Neural progenitor cell (in vitro differentiated cells): ENCODE results near the gene IFI30. TPM values are rescaled to one million over a fixed set of nuclear protein-coding genes. Genes with fewer than 3 reads are reported as not detected.

Experiments used
- DNase-seq: peaks from one replicate; pipeline ENCODE4 v3.0.0-alpha.2; 2016; ENCODE audit warnings: low spot score
- H2AFZ ChIP-seq: fragments of 200-600 bp; sonication (generic); replicated peaks from 2 replicates; pipeline ENCODE4 v1.6.1; 2016; ENCODE audit warnings: antibody characterized with exemption
- H3F3A ChIP-seq: fragments of 200-600 bp; sonication (generic); 2 replicates; pipeline ENCODE4 v1.6.1; 2016; ENCODE audit warnings: antibody characterized with exemption, low read depth
- H3K27ac ChIP-seq: fragments of 200-600 bp; sonication (generic); 2 replicates; pipeline ENCODE4 v1.5.1; 2016; ENCODE audit warnings: mild to moderate bottlenecking
- H3K27me3 ChIP-seq: fragments of 200-600 bp; sonication (generic); 2 replicates; pipeline ENCODE4 v1.6.1; 2016; ENCODE audit warnings: mild to moderate bottlenecking, moderate library complexity
- H3K36me3 ChIP-seq: fragments of 200-600 bp; sonication (generic); 2 replicates; pipeline ENCODE4 v1.5.1; 2016
- H3K4me1 ChIP-seq: fragments of 200-600 bp; sonication (generic); 2 replicates; pipeline ENCODE4 v1.6.1; 2016; ENCODE audit warnings: mixed run types
- H3K4me2 ChIP-seq: fragments of 200-600 bp; sonication (generic); 2 replicates; pipeline ENCODE4 v1.6.1; 2016
- H3K4me3 ChIP-seq: fragments of 200-600 bp; sonication (generic); 2 replicates; pipeline ENCODE4 v1.5.1; 2016
- H3K79me2 ChIP-seq: fragments of 200-600 bp; sonication (generic); 2 replicates; pipeline ENCODE4 v1.6.1; 2016; ENCODE audit warnings: low read depth
- H3K9ac ChIP-seq: fragments of 200-600 bp; sonication (generic); 2 replicates; pipeline ENCODE4 v1.6.1; 2016
- H3K9me3 ChIP-seq: fragments of 200-600 bp; sonication (generic); 2 replicates; pipeline ENCODE4 v1.5.1; 2016; ENCODE audit warnings: low read depth
- H4K20me1 ChIP-seq: fragments of 200-600 bp; sonication (generic); 2 replicates; pipeline ENCODE4 v1.6.1; 2016; ENCODE audit warnings: low read depth
- H3K27ac Mint-ChIP-seq: 3 replicates; pipeline ENCODE4 v1.8.0; 2021; ENCODE audit warnings: mixed read lengths
- H3K27me3 Mint-ChIP-seq: 2 replicates; pipeline ENCODE4 v1.8.0; 2022; ENCODE audit warnings: low read depth, mild to moderate bottlenecking, inconsistent platforms, moderate library complexity, mixed read lengths; ENCODE audit not compliant: insufficient read depth
- H3K36me3 Mint-ChIP-seq: 3 replicates; pipeline ENCODE4 v1.8.0; 2021; ENCODE audit warnings: mixed read lengths
- H3K4me1 Mint-ChIP-seq: 3 replicates; pipeline ENCODE4 v1.8.0; 2021; ENCODE audit warnings: mixed read lengths
- H3K4me3 Mint-ChIP-seq: 3 replicates; pipeline ENCODE4 v1.8.0; 2021; ENCODE audit warnings: mild to moderate bottlenecking, moderate library complexity, mixed read lengths
- H3K9me3 Mint-ChIP-seq: 3 replicates; pipeline ENCODE4 v1.8.0; 2020; ENCODE audit warnings: mixed read lengths
- EZH2 ChIP-seq: fragments of 200-600 bp; sonication (generic); IDR thresholded peaks from 2 replicates; pipeline ENCODE4 v1.6.1; 2017; ENCODE audit warnings: antibody characterized with exemption, mild to moderate bottlenecking, moderate library complexity
- EZH2phosphoT487 ChIP-seq: fragments of 200-600 bp; sonication (generic); IDR thresholded peaks from 2 replicates; pipeline ENCODE4 v1.6.1; 2017; ENCODE audit warnings: antibody characterized with exemption
- total RNA-seq: library from RNA; depleted of rRNA; stranded (reverse); fragments of >200 nt; gene quantifications from 2 replicates; pipeline ENCODE4 v1.2.3, GENCODE V29; 2015; ENCODE audit warnings: low replicate concordance
- TF ChIP-seq, protein P1 (sequence below): fragments of 200-600 bp; sonication (generic); IDR thresholded peaks from 2 replicates; pipeline ENCODE4 v1.5.1; 2017; ENCODE audit warnings: antibody characterized with exemption, mild to moderate bottlenecking

Gene IFI30
- total RNA-seq, 1 donor from 2014 or later, result not detected

DNA sequence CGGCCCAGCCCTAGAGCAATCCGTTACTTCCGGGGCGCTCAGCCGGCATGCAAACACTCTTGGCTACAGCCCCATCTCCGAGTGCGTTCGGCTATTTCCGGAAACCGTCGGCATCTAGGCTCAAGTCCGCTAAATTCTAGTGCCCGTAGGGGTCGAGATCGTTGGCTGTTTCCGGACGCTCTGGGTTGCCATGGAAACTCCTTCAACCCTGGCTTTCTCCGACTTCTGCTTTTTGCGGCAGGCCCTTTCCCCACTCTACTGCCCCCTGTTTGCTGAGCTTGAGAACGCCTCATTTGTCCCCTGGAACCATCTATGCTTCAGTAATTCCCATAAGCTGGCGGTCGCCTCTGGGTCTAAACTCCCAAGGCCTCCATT lies 21.2 kb upstream of the IFI30 start:
- Histone ChIP-seq H3K36me3 (no peaks in the 10 kb centered on the region), H3K27ac (peak overlapping the region; percentile 80)
- H3K27ac Mint-ChIP-seq, result peak overlapping the region; percentile 97

DNA sequence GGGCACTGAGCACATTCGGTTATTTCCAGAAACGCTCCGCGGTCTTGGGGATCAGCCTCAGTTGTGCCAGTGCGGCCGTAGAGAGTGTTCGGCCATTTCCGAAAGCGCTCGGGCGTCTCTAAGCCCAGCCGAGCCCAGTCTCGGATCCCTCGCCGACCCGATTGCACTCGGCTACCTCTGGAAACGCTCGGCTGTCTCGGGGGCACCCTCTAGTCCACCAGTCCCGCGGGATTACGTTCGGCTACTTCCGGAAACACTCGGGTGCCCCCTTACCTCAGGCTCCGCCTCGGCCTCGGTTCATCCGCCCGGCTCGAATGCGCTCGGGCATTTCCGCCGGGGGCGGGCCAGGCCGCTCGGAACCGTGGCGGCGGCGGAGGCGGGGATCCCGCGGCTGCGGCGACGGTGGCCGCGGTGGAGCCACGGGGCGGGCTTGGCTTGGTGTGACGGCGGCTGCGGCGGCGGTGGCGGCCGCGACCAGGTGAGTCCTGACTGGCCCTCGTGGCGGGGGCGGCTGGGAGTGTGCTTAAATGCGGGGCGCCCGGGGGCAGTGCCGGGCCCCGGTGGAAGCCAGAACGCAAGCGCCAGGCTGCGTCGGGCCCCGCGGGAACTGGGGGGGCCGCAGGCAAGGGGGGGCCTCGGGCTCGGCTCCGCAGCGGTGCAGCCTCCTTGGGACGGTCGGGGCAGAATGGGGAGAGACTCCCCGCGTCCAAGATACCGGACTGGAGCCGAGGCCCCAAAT lies 20.6 kb upstream of the IFI30 start, which contains the start of gene PIK3R2:
TSS of gene PIK3R2 (plus strand) at position 347 of the 739 bp plus-strand sequence. CDS start 2,717 bp downstream, outside the sequence.
- Mint-ChIP-seq H3K4me1 (peaks cover 31% of the 10 kb centered on the region), H3K27ac (peak within 1 kb of the TSS; percentile 97), H3K27me3 (peaks cover 7% of the 10 kb centered on the region), H3K9me3 (no peaks in the 10 kb centered on the region), H3K36me3 (peaks cover 3% of the 10 kb centered on the region), H3K4me3 (peak within 1 kb of the TSS; percentile 92)
- Histone ChIP-seq H3K4me2 (peak within 1 kb of the TSS; percentile 91), H4K20me1 (peaks cover 26% of the 10 kb centered on the region), H3K4me1 (peaks cover 15% of the 10 kb centered on the region), H3F3A (peaks cover 41% of the 10 kb centered on the region), H3K9ac (peak within 1 kb of the TSS; percentile 93), H3K9me3 (no peaks in the 10 kb centered on the region), H3K79me2 (peaks cover 23% of the 10 kb centered on the region), H3K4me3 (peak within 1 kb of the TSS; percentile 91), H3K27ac (peak within 1 kb of the TSS; percentile 80), H3K36me3 (no peaks in the 10 kb centered on the region), H2AFZ (peak within 1 kb of the TSS; percentile 88), H3K27me3 (no peaks in the 10 kb centered on the region)
- TF ChIP-seq, protein P1, sequence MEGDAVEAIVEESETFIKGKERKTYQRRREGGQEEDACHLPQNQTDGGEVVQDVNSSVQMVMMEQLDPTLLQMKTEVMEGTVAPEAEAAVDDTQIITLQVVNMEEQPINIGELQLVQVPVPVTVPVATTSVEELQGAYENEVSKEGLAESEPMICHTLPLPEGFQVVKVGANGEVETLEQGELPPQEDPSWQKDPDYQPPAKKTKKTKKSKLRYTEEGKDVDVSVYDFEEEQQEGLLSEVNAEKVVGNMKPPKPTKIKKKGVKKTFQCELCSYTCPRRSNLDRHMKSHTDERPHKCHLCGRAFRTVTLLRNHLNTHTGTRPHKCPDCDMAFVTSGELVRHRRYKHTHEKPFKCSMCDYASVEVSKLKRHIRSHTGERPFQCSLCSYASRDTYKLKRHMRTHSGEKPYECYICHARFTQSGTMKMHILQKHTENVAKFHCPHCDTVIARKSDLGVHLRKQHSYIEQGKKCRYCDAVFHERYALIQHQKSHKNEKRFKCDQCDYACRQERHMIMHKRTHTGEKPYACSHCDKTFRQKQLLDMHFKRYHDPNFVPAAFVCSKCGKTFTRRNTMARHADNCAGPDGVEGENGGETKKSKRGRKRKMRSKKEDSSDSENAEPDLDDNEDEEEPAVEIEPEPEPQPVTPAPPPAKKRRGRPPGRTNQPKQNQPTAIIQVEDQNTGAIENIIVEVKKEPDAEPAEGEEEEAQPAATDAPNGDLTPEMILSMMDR, result no peak
- TF ChIP-seq EZH2phosphoT487, result no peak
- no peak for TF ChIP-seq EZH2
- DNase-seq, result peak; percentile 100

More for the DNA sequence above, 21.2 kb upstream of the IFI30 start:
- peaks cover 26% of the 10 kb centered on the region for H4K20me1 ChIP-seq
- H3K9me3 ChIP-seq, result no peaks in the 10 kb centered on the region
- H3K27me3 ChIP-seq, result no peaks in the 10 kb centered on the region
- Mint-ChIP-seq H3K4me3 (peak overlapping the region; percentile 85), H3K4me1 (peaks cover 26% of the 10 kb centered on the region), H3K36me3 (peaks cover 5% of the 10 kb centered on the region), H3K9me3 (no peaks in the 10 kb centered on the region), H3K27me3 (peaks cover 7% of the 10 kb centered on the region)
- peaks cover 23% of the 10 kb centered on the region for H3K79me2 ChIP-seq
- peaks cover 9% of the 10 kb centered on the region for H3K4me1 ChIP-seq
- peak; percentile 99 for DNase-seq
- peak overlapping the region; percentile 88 for H2AFZ ChIP-seq
- peak overlapping the region; percentile 91 for H3K4me3 ChIP-seq
- H3K4me2 ChIP-seq, result peak overlapping the region; percentile 71
- TF ChIP-seq EZH2, result no peak
- no peak for TF ChIP-seq EZH2phosphoT487
- TF ChIP-seq, protein P1, result peak; percentile 72
- H3F3A ChIP-seq, result peaks cover 35% of the 10 kb centered on the region
- H3K9ac ChIP-seq, result peak overlapping the region; percentile 54

- H3K4me3 ChIP-seq, result peak overlapping the region; percentile 91
- peak overlapping the region; percentile 93 for H3K9ac ChIP-seq
- H3K4me2 ChIP-seq, result peak overlapping the region; percentile 91
- H2AFZ ChIP-seq, result peak overlapping the region; percentile 55
- Mint-ChIP-seq H3K36me3 (peaks cover 3% of the 10 kb centered on the region), H3K27ac (peak overlapping the region; percentile 97), H3K4me1 (peaks cover 32% of the 10 kb centered on the region), H3K4me3 (peak overlapping the region; percentile 92), H3K9me3 (no peaks in the 10 kb centered on the region), H3K27me3 (peaks cover 7% of the 10 kb centered on the region)
- peaks cover 43% of the 10 kb centered on the region for H3F3A ChIP-seq
- no peaks in the 10 kb centered on the region for H3K9me3 ChIP-seq
- H3K36me3 ChIP-seq, result no peaks in the 10 kb centered on the region
- H3K27ac ChIP-seq, result no peak overlapping the region
- peaks cover 26% of the 10 kb centered on the region for H4K20me1 ChIP-seq
- DNase-seq, result peak; percentile 46
- TF ChIP-seq, protein P1, result no peak
- no peak for TF ChIP-seq EZH2
- no peak for TF ChIP-seq EZH2phosphoT487
- no peaks in the 10 kb centered on the region for H3K27me3 ChIP-seq
- peaks cover 16% of the 10 kb centered on the region for H3K4me1 ChIP-seq
- H3K79me2 ChIP-seq, result peaks cover 25% of the 10 kb centered on the region
Measured at GRCh38 chr19:18153556-18154134, 20.0 kb upstream of the IFI30 start.
